ENCODE results near the gene HCFC1.

The HCFC1 gene

DNA sequence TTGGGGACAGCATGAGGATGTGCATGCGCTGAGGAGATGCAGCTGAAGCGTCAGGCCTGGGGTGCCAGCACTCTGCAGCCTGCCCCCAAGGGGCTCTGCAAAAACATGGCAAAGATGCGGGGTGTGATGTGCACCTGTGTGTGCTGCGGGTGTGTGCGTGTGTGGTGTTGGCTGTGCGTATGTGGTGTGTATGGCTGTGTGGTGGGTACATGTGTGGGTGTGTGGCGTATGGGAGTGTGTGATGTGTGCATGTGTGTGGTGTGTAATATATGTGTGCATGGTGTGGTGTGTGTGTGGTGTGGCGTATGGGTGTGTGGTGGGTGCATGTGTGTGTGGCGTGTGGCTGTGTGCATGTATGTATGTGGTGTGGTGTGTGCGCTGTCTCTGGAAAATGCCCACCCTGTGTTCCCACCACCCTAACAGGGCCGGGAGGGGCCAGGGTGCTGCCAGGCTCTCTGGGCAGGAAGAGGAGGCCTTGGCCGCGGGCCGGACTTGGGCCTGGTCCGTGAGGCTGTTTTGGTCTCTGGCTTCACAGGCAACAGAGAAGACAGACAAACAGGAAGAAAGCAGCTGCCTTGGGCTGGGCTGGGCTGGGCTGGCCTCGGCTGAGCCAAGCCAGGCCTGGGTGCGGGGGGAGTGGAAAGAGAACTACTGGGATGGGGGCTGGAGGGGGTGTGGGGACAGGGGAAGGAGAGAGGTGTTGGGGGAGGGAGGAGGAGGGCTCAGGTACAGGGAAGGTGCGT is 68.2 kb downstream of the HCFC1 start:
- H3K9ac ChIP-seq (ENCODE audit: low read depth, low read length), result no peak overlapping the region
- H3K27ac ChIP-seq (ENCODE audit: low read length), result no peak overlapping the region
- no peaks in the 10 kb centered on the region for H3K27me3 ChIP-seq (ENCODE audit: insufficient read depth, low read length, poor library complexity)
- H3K4me2 ChIP-seq (ENCODE audit: insufficient read depth, low read length), result no peak overlapping the region
- peaks cover 9% of the 10 kb centered on the region for H3K36me3 ChIP-seq (ENCODE audit: insufficient read depth, low read length)
- TF ChIP-seq, protein P1, sequence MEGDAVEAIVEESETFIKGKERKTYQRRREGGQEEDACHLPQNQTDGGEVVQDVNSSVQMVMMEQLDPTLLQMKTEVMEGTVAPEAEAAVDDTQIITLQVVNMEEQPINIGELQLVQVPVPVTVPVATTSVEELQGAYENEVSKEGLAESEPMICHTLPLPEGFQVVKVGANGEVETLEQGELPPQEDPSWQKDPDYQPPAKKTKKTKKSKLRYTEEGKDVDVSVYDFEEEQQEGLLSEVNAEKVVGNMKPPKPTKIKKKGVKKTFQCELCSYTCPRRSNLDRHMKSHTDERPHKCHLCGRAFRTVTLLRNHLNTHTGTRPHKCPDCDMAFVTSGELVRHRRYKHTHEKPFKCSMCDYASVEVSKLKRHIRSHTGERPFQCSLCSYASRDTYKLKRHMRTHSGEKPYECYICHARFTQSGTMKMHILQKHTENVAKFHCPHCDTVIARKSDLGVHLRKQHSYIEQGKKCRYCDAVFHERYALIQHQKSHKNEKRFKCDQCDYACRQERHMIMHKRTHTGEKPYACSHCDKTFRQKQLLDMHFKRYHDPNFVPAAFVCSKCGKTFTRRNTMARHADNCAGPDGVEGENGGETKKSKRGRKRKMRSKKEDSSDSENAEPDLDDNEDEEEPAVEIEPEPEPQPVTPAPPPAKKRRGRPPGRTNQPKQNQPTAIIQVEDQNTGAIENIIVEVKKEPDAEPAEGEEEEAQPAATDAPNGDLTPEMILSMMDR (IDR thresholded peaks at IDR 0.05; ENCODE audit: borderline replicate concordance, extremely low read depth, low read length, poor library complexity, severe bottlenecking), result no peak
- TF ChIP-seq EZH2 (IDR thresholded peaks at IDR 0.05; ENCODE audit: borderline replicate concordance, low read depth, low read length, severe bottlenecking), result no peak
- ATAC-seq (ENCODE audit: insufficient read depth, low read depth), result peak; percentile 5; the same call in 1 of the 3 replicates
- H2AFZ ChIP-seq (ENCODE audit: low read depth, low read length), result no peak overlapping the region
- no peaks in the 10 kb centered on the region for H4K20me1 ChIP-seq (ENCODE audit: insufficient read depth, low read length)
- no peak overlapping the region for H3K4me3 ChIP-seq (ENCODE audit: low read depth in 1 of 2, low read length in 2 of 2)
- H3K79me2 ChIP-seq (ENCODE audit: insufficient read depth, low read length), result no peaks in the 10 kb centered on the region
- H3K4me1 ChIP-seq (ENCODE audit: insufficient read depth, low read length), result peaks cover 18% of the 10 kb centered on the region
- no peaks in the 10 kb centered on the region for H3K9me3 ChIP-seq (ENCODE audit: insufficient read depth, low read length, severe bottlenecking)
- DNase-seq, result no peak

DNA sequence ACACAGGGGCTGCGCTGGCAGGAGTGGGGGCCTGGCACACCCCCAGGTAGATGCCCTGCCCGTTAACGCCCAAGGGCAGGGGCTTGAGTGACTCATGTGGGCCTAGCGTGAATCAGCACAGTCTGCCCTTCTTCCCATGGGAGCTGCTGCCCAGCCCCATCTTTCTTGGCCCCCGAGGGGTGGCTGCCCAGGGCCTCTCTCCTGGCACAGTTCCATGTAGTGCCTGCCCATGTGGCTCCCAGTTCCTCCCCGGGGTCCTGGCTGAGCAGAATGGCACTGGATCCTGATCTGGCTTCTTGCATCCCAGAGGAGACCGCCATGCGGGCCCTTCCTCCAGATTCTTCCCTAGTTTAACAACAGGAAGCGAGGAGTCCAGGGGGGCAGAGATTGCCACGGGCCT is 69.2 kb downstream of the HCFC1 start:
- Histone ChIP-seq H2AFZ (ENCODE audit: low read depth, low read length) (no peak overlapping the region), H3K4me2 (ENCODE audit: insufficient read depth, low read length) (no peak overlapping the region), H3K9me3 (ENCODE audit: insufficient read depth, low read length, severe bottlenecking) (no peaks in the 10 kb centered on the region), H3K9ac (ENCODE audit: low read depth, low read length) (no peak overlapping the region), H3K27me3 (ENCODE audit: insufficient read depth, low read length, poor library complexity) (no peaks in the 10 kb centered on the region), H4K20me1 (ENCODE audit: insufficient read depth, low read length) (no peaks in the 10 kb centered on the region), H3K36me3 (ENCODE audit: insufficient read depth, low read length) (peaks cover 5% of the 10 kb centered on the region), H3K27ac (ENCODE audit: low read length) (no peak overlapping the region), H3K4me3 (ENCODE audit: low read depth in 1 of 2, low read length in 2 of 2) (no peak overlapping the region), H3K79me2 (ENCODE audit: insufficient read depth, low read length) (no peaks in the 10 kb centered on the region), H3K4me1 (ENCODE audit: insufficient read depth, low read length) (peaks cover 18% of the 10 kb centered on the region)
- no peak for TF ChIP-seq EZH2 (IDR thresholded peaks at IDR 0.05; ENCODE audit: borderline replicate concordance, low read depth, low read length, severe bottlenecking)
- TF ChIP-seq, protein P1 (IDR thresholded peaks at IDR 0.05; ENCODE audit: borderline replicate concordance, extremely low read depth, low read length, poor library complexity, severe bottlenecking), result no peak
- DNase-seq, result no peak
- ATAC-seq (ENCODE audit: insufficient read depth, low read depth), result no peak

DNA sequence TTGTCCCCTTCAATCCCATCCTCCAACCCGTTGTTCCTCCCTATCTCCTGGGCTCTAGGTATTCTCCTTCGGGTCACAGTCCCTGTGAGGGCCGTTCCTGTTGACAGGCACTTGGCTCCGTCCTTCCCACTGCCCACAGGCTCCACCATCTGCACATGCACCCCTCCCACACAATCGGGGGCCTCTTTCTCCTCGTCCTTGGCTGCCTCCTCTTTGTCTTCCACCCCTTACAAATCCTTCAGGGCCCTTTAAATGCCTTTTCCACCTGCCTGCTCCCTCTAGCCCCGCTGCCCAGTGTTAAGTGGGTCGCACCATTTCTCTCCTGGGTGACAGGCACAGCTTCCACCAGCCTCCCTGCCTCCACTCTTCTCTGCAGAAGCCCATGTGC is 69.9 kb downstream of the HCFC1 start:
- Histone ChIP-seq H3K27ac (ENCODE audit: low read length) (peak overlapping the region; percentile 64; the same call in 1 of the 2 replicates), H3K79me2 (ENCODE audit: insufficient read depth, low read length) (no peaks in the 10 kb centered on the region), H3K4me3 (ENCODE audit: low read depth in 1 of 2, low read length in 2 of 2) (no peak overlapping the region), H3K36me3 (ENCODE audit: insufficient read depth, low read length) (peaks cover 5% of the 10 kb centered on the region), H3K4me2 (ENCODE audit: insufficient read depth, low read length) (no peak overlapping the region), H3K9ac (ENCODE audit: low read depth, low read length) (no peak overlapping the region; the same call in 1 of the 2 replicates), H3K27me3 (ENCODE audit: insufficient read depth, low read length, poor library complexity) (no peaks in the 10 kb centered on the region), H3K9me3 (ENCODE audit: insufficient read depth, low read length, severe bottlenecking) (no peaks in the 10 kb centered on the region), H3K4me1 (ENCODE audit: insufficient read depth, low read length) (peaks cover 18% of the 10 kb centered on the region), H4K20me1 (ENCODE audit: insufficient read depth, low read length) (no peaks in the 10 kb centered on the region), H2AFZ (ENCODE audit: low read depth, low read length) (no peak overlapping the region)
- DNase-seq (no peak), ATAC-seq (ENCODE audit: insufficient read depth, low read depth) (no peak)
- no peak for TF ChIP-seq EZH2 (IDR thresholded peaks at IDR 0.05; ENCODE audit: borderline replicate concordance, low read depth, low read length, severe bottlenecking)
- TF ChIP-seq, protein P1 (IDR thresholded peaks at IDR 0.05; ENCODE audit: borderline replicate concordance, extremely low read depth, low read length, poor library complexity, severe bottlenecking), result no peak
